T-cell (primary cell): Measurements from ENCODE around the gene NIPA2. TPM values are rescaled to one million over a fixed set of nuclear protein-coding genes. Genes with fewer than 3 reads are reported as not detected.

Source experiments
- ATAC-seq, 4 experiments: fragments of 200-7000 bp in 3 of 4; fragments of 150-1000 bp in 1 of 4; cut with Tn5 transposase; replicated peaks in 1 of 4; 1 replicate in 3 of 4; 2 replicates in 1 of 4; pipeline ENCODE4 v1.10.0; 2021; ENCODE audit warnings: moderate library complexity in 3 of 4, mild to moderate bottlenecking in 2 of 4, moderate number of reproducible peaks in 1 of 4
- CTCF ChIA-PET, 2 donors: fragments of 300-600 bp; sonication (Branson Sonifier 250); formaldehyde crosslinking; loops; one replicate each; lab custom pipeline; 2022; ENCODE audit warnings: antibody characterized with exemption in 2 of 2; lab: Charles Lee
- POLR2A ChIA-PET, 2 donors: fragments of 300-600 bp; sonication (Branson Sonifier 250); formaldehyde crosslinking; loops; one replicate each; lab custom pipeline; 2022; ENCODE audit warnings: antibody characterized with exemption in 2 of 2; lab: Charles Lee
- DNase-seq, 35 experiments: peaks; one replicate each; pipeline versions ENCODE4 v3.0.0 to v3.0.0-alpha.2; 2013 to 2023
- H3K27ac ChIP-seq: one replicate; pipeline ENCODE4 v1.5.1; 2013; ENCODE audit warnings: low read length
- H3K27me3 ChIP-seq, 2 experiments: replicated peaks in 1 of 2; 1 replicate in 1 of 2; 2 replicates in 1 of 2; pipeline versions ENCODE4 v1.6.1 to v1.7.0; 2013; ENCODE audit warnings: low read length in 1 of 2, mixed read lengths in 1 of 2; ENCODE audit not compliant: control insufficient read depth in 2 of 2, insufficient read depth in 2 of 2; ENCODE audit errors: extremely low read depth in 1 of 2
- H3K36me3 ChIP-seq, 2 donors: 1 replicate in 1 of 2; 2 replicates in 1 of 2; pipeline versions ENCODE4 v1.6.1 to v1.7.0; 2013; ENCODE audit warnings: low read length in 1 of 2; ENCODE audit not compliant: control insufficient read depth in 2 of 2, insufficient read depth in 1 of 2; ENCODE audit errors: extremely low read depth in 1 of 2
- H3K4me1 ChIP-seq, 2 experiments: 1 replicate in 1 of 2; 2 replicates in 1 of 2; pipeline versions ENCODE4 v1.6.1 to v1.7.0; 2013; ENCODE audit warnings: low read length in 2 of 2, mixed read lengths in 1 of 2; ENCODE audit not compliant: insufficient read depth in 2 of 2, control insufficient read depth in 1 of 2; ENCODE audit errors: extremely low read depth in 1 of 2
- H3K4me3 ChIP-seq, 2 donors: 1 replicate in 1 of 2; 2 replicates in 1 of 2; pipeline versions ENCODE4 v1.5.1 to v1.7.0; 2013; ENCODE audit warnings: mild to moderate bottlenecking in 2 of 2, low read length in 1 of 2, moderate library complexity in 1 of 2; ENCODE audit not compliant: control insufficient read depth in 1 of 2; ENCODE audit errors: extremely low read depth in 1 of 2
- H3K9me3 ChIP-seq: 2 replicates; pipeline ENCODE4 v1.7.0; 2013
- H3K27ac Mint-ChIP-seq, 2 donors: one replicate each; pipeline ENCODE4 v1.8.0; 2020 to 2021; ENCODE audit warnings: mild to moderate bottlenecking in 2 of 2, mixed read lengths in 2 of 2
- H3K27me3 Mint-ChIP-seq, 2 donors: one replicate each; pipeline ENCODE4 v1.8.0; 2021 to 2022; ENCODE audit warnings: mixed read lengths in 2 of 2
- H3K36me3 Mint-ChIP-seq: one replicate; pipeline ENCODE4 v1.8.0; 2021; ENCODE audit warnings: mixed read lengths
- H3K4me1 Mint-ChIP-seq, 3 donors: one replicate each; pipeline ENCODE4 v1.8.0; 2020 to 2022; ENCODE audit warnings: mixed read lengths in 3 of 3, mild to moderate bottlenecking in 1 of 3
- H3K4me3 Mint-ChIP-seq, 3 donors: one replicate each; pipeline ENCODE4 v1.8.0; 2020 to 2022; ENCODE audit warnings: mild to moderate bottlenecking in 3 of 3, mixed read lengths in 3 of 3, moderate library complexity in 3 of 3
- H3K9me3 Mint-ChIP-seq, 3 donors: one replicate each; pipeline ENCODE4 v1.8.0; 2020 to 2022; ENCODE audit warnings: mixed read lengths in 3 of 3
- WGBS: methylation state at CpG from one replicate; pipeline ENCODE4 v1.1.5; 2013; ENCODE audit warnings: missing lambda C conversion rate; ENCODE audit not compliant: insufficient coverage; 5-methylcytosine and 5-hydroxymethylcytosine counted together
- total RNA-seq, 35 experiments: library from RNA in 6 of 35; stranded (reverse) in 6 of 35; fragments of 120-200 nt in 1 of 35; gene quantifications; one replicate each; pipeline versions ENCODE4 v1.2.1 to v1.2.4 and lab custom pipeline; 2013 to 2026

Gene NIPA2
- total RNA-seq, 5 donors from 2014 or later (not counting 1 experiment from before 2014, with no cell fraction given): 34.7 to 45.5 (median 43.2) TPM

GRCh38 chr15:22916606-22917350, 78.3 kb downstream of the NIPA2 start:
- no peaks in the 10 kb centered on the region for H3K36me3 ChIP-seq
- H3K9me3 ChIP-seq: no peaks in the 10 kb centered on the region
- H3K27me3 ChIP-seq: no peaks in the 10 kb centered on the region
- H3K27ac ChIP-seq: no peak overlapping the region
- no peaks in the 10 kb centered on the region for H3K4me1 ChIP-seq
- no peak overlapping the region for H3K4me3 Mint-ChIP-seq
- H3K4me3 ChIP-seq: no peak overlapping the region
- DNase-seq: no peak
- H3K36me3 Mint-ChIP-seq: peaks cover 7% of the 10 kb centered on the region
- CTCF ChIA-PET: no interaction called here
- no peak overlapping the region for H3K27ac Mint-ChIP-seq
- 96% methylated on average over 36 of the region's 36 CpGs for WGBS
- no peaks in the 10 kb centered on the region for H3K4me1 Mint-ChIP-seq
- ATAC-seq: no peak
- no peaks in the 10 kb centered on the region for H3K9me3 Mint-ChIP-seq
- POLR2A ChIA-PET: no interaction called here
- H3K27me3 Mint-ChIP-seq: no peaks in the 10 kb centered on the region

GRCh38 chr15:22917556-22917955, 79.1 kb downstream of the NIPA2 start:
- ATAC-seq (no peak), DNase-seq (no peak)
- Histone ChIP-seq H3K4me3 (no peak overlapping the region), H3K9me3 (no peaks in the 10 kb centered on the region), H3K27me3 (peaks cover 0 to 2% of the 10 kb centered on the region in 2 experiments), H3K4me1 (no peaks in the 10 kb centered on the region), H3K27ac (no peak overlapping the region), H3K36me3 (no peaks in the 10 kb centered on the region)
- H3K4me3 Mint-ChIP-seq: no peak overlapping the region
- H3K4me1 Mint-ChIP-seq: no peaks in the 10 kb centered on the region
- H3K27me3 Mint-ChIP-seq: no peaks in the 10 kb centered on the region
- peaks cover 5% of the 10 kb centered on the region for H3K36me3 Mint-ChIP-seq
- POLR2A ChIA-PET: no interaction called here
- CTCF ChIA-PET: no interaction called here
- no peak overlapping the region for H3K27ac Mint-ChIP-seq
- no peaks in the 10 kb centered on the region for H3K9me3 Mint-ChIP-seq
- 90% methylated on average over 18 of the region's 18 CpGs for WGBS

Other genes with a start within 250 kb of the NIPA2 start
- gene NIPA1, start 52.0 kb upstream of the NIPA2 start, total RNA-seq: 10 to 100 TPM in 4 of 5 donors, 1 to 10 TPM in 1; 9.0 to 21.1 (median 17.3) TPM
- gene CYFIP1, start 141.7 kb downstream of the NIPA2 start, total RNA-seq: 10 to 100 TPM in 1 of 5 donors, 1 to 10 TPM in 4; 3.8 to 10.2 (median 7.9) TPM
- 10 to 100 TPM; 17.1 to 23.4 (median 20.4) TPM for gene TUBGCP5, start 200.9 kb downstream of the NIPA2 start, total RNA-seq